ENCODE data around the gene RERG. TPM values are rescaled to one million over a fixed set of nuclear protein-coding genes. Genes with fewer than 3 reads are reported as not detected.
A peak's percentile ranks its signal among the peaks of the same experiment; 100 is the strongest.
"Not testable (repeated sequence)": the region's sequence is repeated elsewhere in the genome, so short reads cannot be mapped to it uniquely, and the experiment has no call there.

The RERG gene
- not detected in 2 replicates for total RNA-seq

- no peak for DNase-seq (ENCODE audit: extremely low read depth, low read depth, low spot score)
These were observed at the start of gene RERG for GRCh38 chr12:15220915-15221885. TSS of gene RERG (minus strand) at chr12:15221417. CDS start at chr12:15217489, 3,928 bp downstream.

- DNase-seq (ENCODE audit: extremely low read depth, low read depth, low spot score): no peak
These were observed 49.4 kb upstream of the RERG start for GRCh38 chr12:15270591-15270990.

DNA sequence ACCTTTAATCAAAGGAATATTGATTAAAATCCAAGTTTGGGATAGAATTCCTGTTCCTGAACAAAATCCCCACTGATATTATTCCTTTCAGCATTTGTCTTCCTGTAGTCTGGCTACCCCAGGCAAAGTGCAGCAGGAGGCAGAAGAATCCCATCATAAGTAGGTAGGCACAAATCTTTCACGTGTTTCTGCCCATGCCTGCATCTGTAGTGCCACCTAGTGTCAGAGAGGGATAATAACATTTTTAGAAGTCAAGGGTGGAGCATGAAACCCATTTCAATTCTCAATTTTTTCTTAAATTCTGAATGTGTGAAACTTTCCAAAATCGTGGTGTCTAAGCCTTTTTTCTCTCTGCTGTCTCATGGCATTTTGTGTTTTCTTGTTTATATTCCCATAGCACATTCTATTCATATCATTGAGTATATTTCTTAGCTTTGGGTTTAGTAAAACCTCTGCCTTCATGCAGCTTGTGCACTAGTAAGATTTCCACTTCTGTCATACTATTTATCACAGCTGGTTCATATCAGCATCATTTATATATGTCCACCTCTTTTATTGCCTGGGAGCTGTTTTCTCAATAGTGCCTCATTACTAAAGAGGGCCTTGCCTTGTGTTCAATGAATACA, 47.8 kb upstream of the RERG start:
- DNase-seq (ENCODE audit: extremely low read depth, low read depth, low spot score): peak; percentile 20

GRCh38 chr12:15268309-15268708, 47.1 kb upstream of the RERG start:
- DNase-seq (ENCODE audit: extremely low read depth, low read depth, low spot score): no peak

DNA sequence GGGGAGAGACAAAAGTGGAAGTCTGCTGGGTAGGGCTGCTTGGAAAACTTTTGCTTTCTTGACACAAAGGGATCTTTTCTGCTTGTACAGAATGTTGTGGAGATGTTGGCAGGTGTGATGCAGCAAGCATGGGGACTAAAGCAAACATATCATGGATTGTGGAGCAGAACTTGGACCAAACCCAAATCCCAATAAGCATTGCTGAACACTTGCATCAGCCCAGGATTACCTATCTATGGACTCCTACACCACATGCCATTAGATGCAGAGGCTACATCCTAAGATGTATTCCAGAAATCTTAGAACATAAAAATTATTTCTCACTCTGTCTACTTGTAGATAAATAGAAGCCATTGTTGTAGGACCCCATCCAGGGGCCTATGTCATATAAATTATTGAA, 44.7 kb upstream of the RERG start:
- DNase-seq (ENCODE audit: extremely low read depth, low read depth, low spot score): no peak

GRCh38 chr12:15256761-15257160, 35.5 kb upstream of the RERG start:
- DNase-seq (ENCODE audit: extremely low read depth, low read depth, low spot score): no peak

GRCh38 chr12:15253990-15254389, 32.8 kb upstream of the RERG start:
- DNase-seq (ENCODE audit: extremely low read depth, low read depth, low spot score): no peak

GRCh38 chr12:15244926-15245325, 23.7 kb upstream of the RERG start:
- DNase-seq (ENCODE audit: extremely low read depth, low read depth, low spot score): no peak

DNA sequence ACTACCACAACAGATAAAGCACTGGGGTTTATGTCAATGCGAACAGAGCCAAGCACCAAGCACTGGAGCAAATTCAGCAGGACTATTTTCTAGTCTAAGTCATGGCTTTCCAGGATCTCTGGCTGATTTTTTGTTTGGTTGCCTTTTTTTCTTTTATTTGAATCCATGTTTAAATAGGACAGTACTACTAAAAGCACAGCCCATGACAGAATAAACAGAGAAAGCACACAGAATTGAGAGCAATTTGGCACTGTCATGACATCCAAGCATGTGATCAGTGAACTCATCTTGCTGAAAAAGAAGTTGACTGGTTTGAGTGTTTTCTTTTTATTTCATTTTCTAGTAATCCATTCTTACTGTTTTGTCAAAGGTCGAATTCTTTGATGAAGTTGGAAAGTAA, 23.1 kb upstream of the RERG start:
- DNase-seq (ENCODE audit: extremely low read depth, low read depth, low spot score): no peak

DNA sequence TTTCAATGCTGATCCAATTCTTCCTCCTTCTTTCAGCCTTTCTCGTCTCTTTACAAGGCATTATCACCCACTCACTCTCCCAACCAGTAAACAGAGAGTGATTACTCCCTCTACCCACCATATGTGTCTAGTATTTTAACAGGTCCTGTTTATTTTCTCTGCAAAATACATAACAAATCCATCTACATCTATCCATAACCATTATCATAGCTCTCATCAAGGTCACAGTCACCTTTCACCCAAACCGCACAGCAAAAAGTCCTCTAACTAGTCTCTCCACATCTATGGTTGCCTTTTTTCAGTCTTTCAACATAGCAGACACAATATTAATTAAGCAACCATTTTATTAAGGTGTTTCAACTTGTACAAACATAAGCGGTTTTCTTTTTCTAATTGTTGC, 21.9 kb upstream of the RERG start:
- DNase-seq (ENCODE audit: extremely low read depth, low read depth, low spot score): no peak

DNA sequence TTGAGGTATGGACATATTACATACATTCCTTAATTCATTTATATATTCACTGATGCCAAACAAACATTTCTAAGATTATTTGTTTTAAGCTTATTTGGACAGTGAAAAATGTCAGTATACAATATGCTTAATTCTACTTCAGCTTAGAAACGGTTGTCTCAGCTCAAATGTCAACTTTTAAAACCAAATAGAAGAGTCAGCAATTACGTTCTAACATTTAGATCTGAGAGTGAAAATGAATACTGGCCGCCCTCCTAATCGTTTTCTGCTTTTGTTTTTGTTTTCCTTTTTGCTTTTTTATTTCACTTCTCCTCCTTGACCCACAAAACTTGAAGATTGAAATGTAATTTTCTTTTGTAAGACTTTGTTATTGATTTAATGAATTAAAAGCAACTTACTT, 19.7 kb upstream of the RERG start:
- DNase-seq (ENCODE audit: extremely low read depth, low read depth, low spot score): no peak

GRCh38 chr12:15234508-15234907, 13.3 kb upstream of the RERG start:
- no peak for DNase-seq (ENCODE audit: extremely low read depth, low read depth, low spot score)

DNA sequence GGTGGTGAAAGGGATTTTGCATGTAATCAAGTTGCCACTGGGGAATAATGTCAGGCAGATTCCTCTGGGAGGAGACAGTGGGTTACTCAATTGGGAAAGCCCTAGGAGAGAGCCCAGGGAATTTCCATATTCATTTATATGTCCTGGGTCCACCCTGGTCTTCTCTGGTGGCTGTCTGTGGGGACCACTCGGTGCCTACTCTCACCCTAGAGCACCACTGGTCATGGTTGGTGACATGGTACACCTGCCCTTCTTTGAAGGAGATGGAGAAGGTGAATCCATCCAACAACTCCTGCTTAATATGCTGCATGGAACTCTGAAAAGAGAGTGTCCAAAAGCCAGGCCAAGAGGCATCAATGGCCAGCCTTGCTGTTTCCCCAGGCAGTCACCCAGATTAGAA, 12.8 kb upstream of the RERG start:
- DNase-seq (ENCODE audit: extremely low read depth, low read depth, low spot score): no peak

DNA sequence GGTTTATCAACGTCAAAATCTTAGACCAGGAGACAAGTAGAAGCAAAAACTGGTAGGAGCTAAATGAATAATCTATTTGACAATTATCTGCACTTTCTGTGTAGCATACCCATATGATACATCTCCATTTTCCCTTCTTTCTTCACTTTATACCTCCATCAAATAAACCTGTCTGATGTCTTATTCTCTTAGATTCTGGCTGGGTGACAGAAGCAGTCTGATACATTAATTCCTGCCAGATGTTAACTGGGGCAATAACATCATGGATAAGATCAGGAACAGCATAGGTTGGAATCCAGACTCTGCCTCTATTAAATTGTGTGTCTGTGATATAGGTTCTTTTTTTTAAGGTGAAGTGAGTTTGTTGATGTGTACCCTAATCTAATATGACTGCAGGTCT, 11.7 kb upstream of the RERG start:
- DNase-seq (ENCODE audit: extremely low read depth, low read depth, low spot score): no peak

- no peak for DNase-seq (ENCODE audit: extremely low read depth, low read depth, low spot score)
These were observed 10.3 kb upstream of the RERG start for GRCh38 chr12:15231493-15231892.

DNA sequence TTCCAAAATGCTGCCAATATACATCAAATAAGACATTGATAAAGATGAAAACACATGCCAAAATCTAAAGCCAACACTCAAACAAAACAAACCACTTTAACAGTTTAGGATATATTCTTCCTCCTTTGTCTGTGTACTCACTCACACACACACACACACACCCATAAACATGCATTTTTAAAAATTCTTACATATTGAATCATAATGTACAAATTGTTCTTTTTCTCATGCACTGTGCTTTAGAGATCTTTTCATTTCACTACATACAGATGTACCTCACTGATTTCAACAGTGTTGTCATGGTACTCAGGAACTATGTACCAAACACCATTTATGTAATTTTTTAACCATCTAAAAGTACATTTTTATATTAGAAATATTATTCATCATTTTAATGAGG, 9.5 kb upstream of the RERG start:
- DNase-seq (ENCODE audit: extremely low read depth, low read depth, low spot score): no peak

- no peak for DNase-seq (ENCODE audit: extremely low read depth, low read depth, low spot score)
These were observed 8.9 kb upstream of the RERG start for GRCh38 chr12:15230137-15230536.

DNA sequence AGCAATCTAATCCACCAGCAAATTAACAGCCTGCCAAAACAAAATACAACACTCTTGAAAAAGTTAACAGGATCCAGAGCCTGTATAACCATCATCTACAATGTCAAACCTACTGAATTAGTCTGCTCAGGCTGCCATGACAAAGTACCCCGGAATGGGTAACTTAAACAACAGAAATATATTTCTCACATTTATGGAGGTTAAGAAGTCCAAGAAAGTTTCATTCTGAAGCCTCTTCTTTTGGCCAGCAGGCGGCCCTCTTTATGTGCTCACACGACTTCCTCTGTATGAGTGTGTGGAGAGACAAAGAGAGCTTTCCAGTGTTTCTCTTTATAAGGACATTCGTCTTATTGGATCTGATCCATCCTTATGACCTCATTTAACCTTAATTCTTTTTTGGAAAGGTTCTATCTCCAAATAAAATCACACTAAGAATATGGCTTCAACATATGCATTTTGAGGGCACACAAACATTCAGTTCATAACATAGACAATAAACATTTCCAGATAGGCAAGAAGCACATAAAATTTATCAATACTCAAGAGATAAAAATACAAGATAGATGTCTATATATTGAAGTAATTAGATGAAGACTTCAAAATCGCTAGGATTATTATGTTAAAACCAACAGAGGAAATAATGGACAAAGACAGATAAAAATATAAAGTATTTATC, 5.9 kb upstream of the RERG start:
- no peak for DNase-seq (ENCODE audit: extremely low read depth, low read depth, low spot score)

DNA sequence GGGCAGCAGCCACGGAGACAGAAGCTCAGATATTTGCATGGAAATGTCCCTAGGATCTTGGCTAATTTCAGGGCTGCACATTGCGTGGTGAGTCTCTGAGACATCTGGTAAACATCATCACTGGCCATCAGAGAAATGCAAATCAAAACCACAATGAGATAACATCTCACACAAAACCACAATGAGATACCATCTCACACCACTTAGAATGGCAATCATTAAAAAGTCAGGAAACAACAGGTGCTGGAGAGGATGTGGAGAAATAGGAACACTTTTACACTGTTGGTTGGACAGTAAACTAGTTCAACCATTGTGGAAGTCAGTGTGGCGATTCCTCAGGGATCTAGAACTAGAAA, 4.6 kb upstream of the RERG start:
- DNase-seq (ENCODE audit: extremely low read depth, low read depth, low spot score): not testable (repeated sequence)

DNA sequence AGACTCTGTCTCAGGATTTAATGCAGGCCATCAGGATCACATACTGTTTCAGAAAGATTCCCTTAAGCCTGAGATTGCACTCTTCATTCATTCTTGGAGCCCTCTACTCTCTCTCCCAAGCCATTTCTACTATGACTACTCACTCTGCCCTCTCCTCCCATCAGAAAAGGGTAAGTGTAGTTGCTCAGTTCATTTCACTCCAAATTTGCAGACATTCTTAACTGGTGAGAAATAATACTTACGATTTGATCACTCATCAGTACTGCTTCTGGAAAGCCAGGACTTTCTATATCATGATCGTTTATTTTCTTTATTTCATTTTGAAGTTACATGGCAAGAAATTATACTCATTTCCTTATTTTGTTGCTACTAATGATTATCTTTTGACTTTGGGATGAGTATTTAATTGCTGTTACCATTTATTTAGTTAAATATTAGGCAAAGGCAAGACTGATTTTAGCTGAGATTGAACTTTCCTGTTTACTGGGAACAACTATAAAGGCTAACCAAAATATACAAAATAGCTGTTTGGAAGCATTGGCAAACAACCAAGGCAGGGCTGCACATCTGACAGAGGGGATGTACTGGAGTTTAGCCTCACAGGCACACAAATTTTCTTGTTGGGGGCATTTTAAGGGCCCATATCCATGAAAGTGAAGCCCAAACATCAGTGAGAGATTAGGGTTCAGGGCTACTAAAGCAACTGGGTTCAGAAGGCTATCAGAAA, 4.1 kb upstream of the RERG start:
- DNase-seq (ENCODE audit: extremely low read depth, low read depth, low spot score): no peak

DNA sequence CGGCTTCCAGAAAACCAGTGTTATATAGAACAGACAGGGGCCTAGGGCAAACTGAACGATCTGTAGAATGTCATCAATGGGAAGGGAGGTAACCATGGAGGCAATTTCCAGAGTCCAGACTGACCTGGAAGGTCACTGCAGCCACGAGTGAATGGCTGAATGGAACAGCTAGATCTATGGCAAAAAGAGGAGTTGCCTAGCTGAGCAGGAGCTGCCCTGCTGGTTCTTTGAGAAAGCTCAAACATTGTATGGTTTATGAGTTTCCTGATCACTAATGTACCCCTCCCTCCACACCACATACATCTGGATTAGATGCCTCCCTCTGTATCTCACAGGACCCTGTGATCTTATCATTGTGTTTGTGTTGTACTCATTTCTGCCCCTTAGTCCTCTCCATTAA, 1.0 kb upstream of the RERG start:
- no peak for DNase-seq (ENCODE audit: extremely low read depth, low read depth, low spot score)
